Islet of Langerhans (tissue), 1 donor: Measurements from ENCODE around the gene DEDD2.

Experiments used
- FAIRE-seq: peaks from one replicate; lab custom pipeline; 2011; peaks lifted over from hg19 to GRCh38; lab: Jason Lieb, UNC

Gene DEDD2

GRCh38 chr19:42198676-42199439, 18.6 kb downstream of the DEDD2 start:
- no peak for FAIRE-seq

GRCh38 chr19:42197375-42197817, 20.1 kb downstream of the DEDD2 start:
- FAIRE-seq: no peak

GRCh38 chr19:42196011-42197001, 21.2 kb downstream of the DEDD2 start:
- FAIRE-seq: no peak

- FAIRE-seq: no peak
Observed at GRCh38 chr19:42193706-42194105, 23.8 kb downstream of the DEDD2 start.

- FAIRE-seq: no peak
Observed at GRCh38 chr19:42193294-42193693, 24.2 kb downstream of the DEDD2 start.

GRCh38 chr19:42191855-42192254, 25.6 kb downstream of the DEDD2 start:
- FAIRE-seq: no peak

- no peak for FAIRE-seq
Observed at GRCh38 chr19:42191330-42191729, 26.1 kb downstream of the DEDD2 start.

GRCh38 chr19:42189133-42189532, 28.3 kb downstream of the DEDD2 start:
- no peak for FAIRE-seq

GRCh38 chr19:42188665-42189064, 28.8 kb downstream of the DEDD2 start:
- FAIRE-seq: no peak

- FAIRE-seq: no peak
Observed at GRCh38 chr19:42185277-42185676, 32.2 kb downstream of the DEDD2 start.

GRCh38 chr19:42184401-42184861, 33.0 kb downstream of the DEDD2 start:
- no peak for FAIRE-seq

- no peak for FAIRE-seq
Observed at GRCh38 chr19:42178791-42179674, 38.4 kb downstream of the DEDD2 start.

GRCh38 chr19:42177686-42178019, 39.8 kb downstream of the DEDD2 start:
- FAIRE-seq: no peak

- no peak for FAIRE-seq
Observed at GRCh38 chr19:42176990-42177685, 40.3 kb downstream of the DEDD2 start.

- FAIRE-seq: no peak
Observed at GRCh38 chr19:42176649-42176989, 40.9 kb downstream of the DEDD2 start.

- no peak for FAIRE-seq
Observed at GRCh38 chr19:42175952-42176648, 41.4 kb downstream of the DEDD2 start.

GRCh38 chr19:42174958-42175734, 42.3 kb downstream of the DEDD2 start:
- no peak for FAIRE-seq

GRCh38 chr19:42174188-42174587, 43.3 kb downstream of the DEDD2 start:
- no peak for FAIRE-seq

- no peak for FAIRE-seq
Observed at GRCh38 chr19:42173695-42174094, 43.8 kb downstream of the DEDD2 start.

GRCh38 chr19:42172261-42172660, 45.2 kb downstream of the DEDD2 start:
- no peak for FAIRE-seq
